HFF-Myc (cell line): ENCODE measurements around the gene PRELID1.

Experiments
- DNase-seq: peaks from one replicate; pipeline ENCODE4 v3.0.0-alpha.2; 2011; ENCODE audit warnings: low read depth; ENCODE audit errors: extremely low read depth
- H3K4me3 ChIP-seq: replicated peaks from 2 replicates; pipeline ENCODE4 v1.5.1; 2011; ENCODE audit warnings: low read depth, mild to moderate bottlenecking, control low read depth, low read length
- CTCF ChIP-seq: IDR thresholded peaks from 2 replicates; pipeline ENCODE4 v1.5.1; 2012; ENCODE audit warnings: mild to moderate bottlenecking, low read depth, low read length, control low read depth; ENCODE audit errors: missing control alignments

The PRELID1 gene

GRCh38 chr5:177320879-177321278, 17.3 kb downstream of the PRELID1 start:
- DNase-seq = no peak
- no peak for TF ChIP-seq CTCF
- H3K4me3 ChIP-seq = no peak overlapping the region

GRCh38 chr5:177325868-177326381, 22.3 kb downstream of the PRELID1 start:
- H3K4me3 ChIP-seq = no peak overlapping the region
- no peak for TF ChIP-seq CTCF
- no peak for DNase-seq

- no peak for DNase-seq
- H3K4me3 ChIP-seq = no peak overlapping the region
- no peak for TF ChIP-seq CTCF
Measured at GRCh38 chr5:177327539-177328522, 24.2 kb downstream of the PRELID1 start.

GRCh38 chr5:177328545-177329231, 25.1 kb downstream of the PRELID1 start:
- DNase-seq = no peak
- H3K4me3 ChIP-seq = no peak overlapping the region
- no peak for TF ChIP-seq CTCF

GRCh38 chr5:177329883-177330282, 26.3 kb downstream of the PRELID1 start:
- no peak for TF ChIP-seq CTCF
- H3K4me3 ChIP-seq = no peak overlapping the region
- no peak for DNase-seq

- no peak for DNase-seq
- no peak overlapping the region for H3K4me3 ChIP-seq
- TF ChIP-seq CTCF = no peak
Measured at GRCh38 chr5:177330991-177331842, 27.6 kb downstream of the PRELID1 start.
